Endothelial cell of umbilical vein (primary cell): ENCODE results near the gene TIMM29. TPM values are rescaled to one million over a fixed set of nuclear protein-coding genes. Genes with fewer than 3 reads are reported as not detected.

Experiments used
- Bru-seq: library from RNA; stranded (reverse); fragments of 400-500 nt; gene quantifications from one replicate; lab custom pipeline; 2021; lab: Mats Ljungman, UMichigan
- BruChase-seq, 2 experiments: library from RNA; stranded (reverse); fragments of 400-500 nt; gene quantifications; one replicate each; lab custom pipeline; 2021; lab: Mats Ljungman, UMichigan
- BruUV-seq: library from RNA; stranded (reverse); fragments of 400-500 nt; replicated peaks from 2 replicates; lab custom pipeline; 2021; lab: Mats Ljungman, UMichigan
- CTCF ChIA-PET: fragments of 300-600, 350-600 bp; sonication (Branson Sonifier 250); formaldehyde crosslinking; loops from one replicate; lab custom pipeline; 2021; ENCODE audit warnings: antibody characterized with exemption, inconsistent platforms; lab: Charles Lee
- POLR2A ChIA-PET: fragments of 300-600, 350-600 bp; sonication (Branson Sonifier 250); formaldehyde crosslinking; loops from one replicate; lab custom pipeline; 2021; ENCODE audit warnings: antibody characterized with exemption, inconsistent platforms; lab: Charles Lee
- DNase-seq: peaks from one replicate; pipeline ENCODE4 v3.0.0-alpha.2; 2011; ENCODE audit warnings: low read depth, low spot score
- FAIRE-seq: peaks from 2 replicates; lab custom pipeline; 2011; peaks lifted over from hg19 to GRCh38; lab: Jason Lieb, UNC
- H2AFZ ChIP-seq: 2 replicates; pipeline ENCODE4 v1.6.0; 2012; ENCODE audit warnings: low read depth, low read length, control low read depth, inconsistent platforms
- H3K27ac ChIP-seq: 2 replicates; pipeline ENCODE4 v1.5.1; 2011; ENCODE audit warnings: low read depth, mild to moderate bottlenecking, control low read depth, low read length, moderate library complexity; ENCODE audit not compliant: insufficient read depth
- H3K27me3 ChIP-seq, 2 experiments: 2 replicates each; pipeline versions ENCODE4 v1.6.0 to v1.6.1; 2011; ENCODE audit warnings: low read length in 2 of 2, mixed read lengths in 1 of 2; ENCODE audit not compliant: control insufficient read depth in 2 of 2, insufficient read depth in 2 of 2
- H3K36me3 ChIP-seq, 2 experiments: 2 replicates in 1 of 2; 3 replicates in 1 of 2; pipeline ENCODE4 v1.5.1; 2011; ENCODE audit warnings: low read length in 2 of 2, mild to moderate bottlenecking in 1 of 2, moderate library complexity in 1 of 2; ENCODE audit not compliant: control insufficient read depth in 2 of 2, insufficient read depth in 2 of 2; ENCODE audit errors: extremely low read depth in 1 of 2
- H3K4me1 ChIP-seq: 3 replicates; pipeline ENCODE4 v1.5.1; 2011; ENCODE audit warnings: mild to moderate bottlenecking, low read length; ENCODE audit not compliant: control insufficient read depth, insufficient read depth; ENCODE audit errors: extremely low read depth
- H3K4me2 ChIP-seq: 2 replicates; pipeline ENCODE4 v1.6.1; 2011; ENCODE audit warnings: low read length, control low read depth, mixed read lengths; ENCODE audit not compliant: insufficient read depth
- H3K4me3 ChIP-seq, 3 experiments: fragments of 200-600 bp in 1 of 3; sonication (generic), shearing (Covaris generic) in 1 of 3; replicated peaks in 1 of 3; 2 replicates each; pipeline ENCODE4 v1.5.1; 2011 to 2016; ENCODE audit warnings: control low read depth in 3 of 3, low read length in 3 of 3, mild to moderate bottlenecking in 2 of 3, inconsistent platforms in 1 of 3, low read depth in 1 of 3, moderate library complexity in 1 of 3; ENCODE audit not compliant: insufficient read depth in 1 of 3
- H3K79me2 ChIP-seq: 2 replicates; pipeline ENCODE4 v1.6.0; 2012; ENCODE audit warnings: low read length, inconsistent platforms; ENCODE audit not compliant: control insufficient read depth, insufficient read depth
- H3K9ac ChIP-seq: replicated peaks from 2 replicates; pipeline ENCODE3; 2011; ENCODE audit warnings: low read length, control low read depth; ENCODE audit not compliant: insufficient read depth; ENCODE audit errors: extremely low read depth
- H3K9me1 ChIP-seq: replicated peaks from 3 replicates; pipeline ENCODE4 v1.6.0; 2011; ENCODE audit warnings: mild to moderate bottlenecking, low read length; ENCODE audit not compliant: control insufficient read depth, insufficient read depth; ENCODE audit errors: extremely low read depth
- H3K9me3 ChIP-seq: replicated peaks from 2 replicates; pipeline ENCODE4 v1.5.1; 2012; ENCODE audit warnings: low read length, inconsistent platforms; ENCODE audit not compliant: control insufficient read depth, insufficient read depth
- H4K20me1 ChIP-seq: replicated peaks from 2 replicates; pipeline ENCODE3; 2011; ENCODE audit warnings: mild to moderate bottlenecking, low read length; ENCODE audit not compliant: control insufficient read depth, insufficient read depth; ENCODE audit errors: extremely low read depth
- FOS ChIP-seq: IDR thresholded peaks from 2 replicates; pipeline ENCODE4 v1.6.1; 2011; ENCODE audit warnings: mild to moderate bottlenecking, low read length, moderate library complexity, borderline replicate concordance; ENCODE audit not compliant: insufficient read depth
- POLR2A ChIP-seq: IDR thresholded peaks from 2 replicates; pipeline ENCODE4 v1.6.1; 2012; ENCODE audit warnings: low read depth, mild to moderate bottlenecking, control low read depth, low read length
- POLR2AphosphoS5 ChIP-seq: IDR thresholded peaks from 2 replicates; pipeline ENCODE4 v1.6.1; 2012; ENCODE audit warnings: low read depth, mild to moderate bottlenecking, control low read depth, low read length, moderate library complexity; ENCODE audit not compliant: insufficient read depth
- dilution Hi-C: fragments of 300-500 bp; cut with MboI; formaldehyde crosslinking; loops from one replicate; pipeline ENCODE4 v1.15.0; 2019; ENCODE audit warnings: low sequenced_read_pairs; ENCODE audit not compliant: extremely low pct_ligation_motif_present
- intact Hi-C: fragments of 100-400 bp; cut with micrococcal nuclease; formaldehyde crosslinking; loops from one replicate; pipeline ENCODE4 v1.10.0; 2022
- long read RNA-seq: library from polyadenylated mRNA; stranded (forward); transcript quantifications from one replicate; pipeline ENCODE4 v2.0.0, GENCODE V29; 2021
- polyA minus RNA-seq, 3 experiments: library from RNA; depleted of rRNA, polyadenylated mRNA; stranded (reverse); fragments of >200 nt; gene quantifications; 1 replicate in 1 of 3; 2 replicates in 2 of 3; pipeline ENCODE4 v1.2.3, GENCODE V29; 2011
- polyA plus RNA-seq, 4 experiments: library from polyadenylated mRNA; depleted of rRNA in 3 of 4; stranded (reverse) in 3 of 4; unstranded in 1 of 4; fragments of >200 nt; gene quantifications; 2 replicates each; pipeline versions ENCODE4 v1.2.1 to v1.2.3, GENCODE V29; 2011 to 2012; ENCODE audit warnings: missing spikeins in 1 of 4
- total RNA-seq: library from RNA; stranded (reverse); gene quantifications from 2 replicates; pipeline ENCODE4 v1.2.3, GENCODE V29; 2021

TIMM29 gene
- total RNA-seq (16.4 and 20.6 TPM in 2 replicates), polyA plus RNA-seq (10.7 and 12.3 TPM in 2 replicates), polyA minus RNA-seq (9.6 and 10.0 TPM in 2 replicates), Bru-seq, nascent RNA (percentile 56 among the genes with signal in this experiment), BruChase-seq, experiment 1, labeled RNA remaining after a 6-hour chase (percentile 77 among the genes with signal in this experiment), BruChase-seq, experiment 2, labeled RNA remaining after a 2-hour chase (percentile 88 among the genes with signal in this experiment)
- polyA plus RNA-seq (2011; cell fraction: cytosol; rRNA removed) = 7.2 and 9.0 TPM in 2 replicates
- polyA plus RNA-seq (2011; cell fraction: nucleus; rRNA removed) = 5.1 and 5.6 TPM in 2 replicates
- 12.8 and 14.6 TPM in 2 replicates for polyA plus RNA-seq (2012)
- 11.6 TPM for polyA minus RNA-seq (2011; cell fraction: cytosol; rRNA and poly(A)+ RNA removed)
- 5.8 and 6.1 TPM in 2 replicates for polyA minus RNA-seq (2011; cell fraction: nucleus; rRNA and poly(A)+ RNA removed)
- long read RNA-seq, transcript TIMM29-201 (2 exons, 1,425 nt) = major isoform, 34 of 43 reads
- long read RNA-seq, partial matches to known transcripts = 1 of 43 reads
- long read RNA-seq, other reads (novel, unspliced or antisense) = 8 of 43 reads

- intact Hi-C loops = loop anchor here (5.0 kb wide), 1 partner anchor 56 kb away; the partner anchor contains the start of gene CARM1
- Histone ChIP-seq H3K9ac (peak within 1 kb of the TSS; percentile 61), H3K4me2 (peak within 1 kb of the TSS; percentile 77), H3K4me1 (peaks cover 9% of the 10 kb centered on the region), H3K9me1 (no peaks in the 10 kb centered on the region), H3K27ac (no peak within 1 kb of the TSS), H3K4me3 (peak within 1 kb of the TSS; percentile 69 to 96 (median 73)), H3K36me3 (peaks cover 0 to 12% of the 10 kb centered on the region in 2 experiments), H3K79me2 (peaks cover 29% of the 10 kb centered on the region), H3K9me3 (no peaks in the 10 kb centered on the region), H4K20me1 (no peaks in the 10 kb centered on the region), H3K27me3 (no peaks in the 10 kb centered on the region), H2AFZ (peak within 1 kb of the TSS; percentile 75)
- DNase-seq (peak; percentile 96), FAIRE-seq (peak; percentile 98)
- dilution Hi-C loops = no loop called here
- TF ChIP-seq FOS = no peak
- peak; percentile 77 for TF ChIP-seq POLR2A
- peak; percentile 63 for TF ChIP-seq POLR2AphosphoS5
- CTCF ChIA-PET = interaction anchor here (1.6 to 2.4 kb wide), 2 partner anchors 13 to 70 kb away, joined by 4 to 12 read pairs; no protein-coding TSS in a partner anchor
- POLR2A ChIA-PET = no interaction called here
- BruUV-seq = no TSS peak
Measured at GRCh38 chr19:10928563-10929401, at the start of gene TIMM29, which contains the start of gene YIPF2. Gene TIMM29 (plus strand): TSS chr19:10928811. CDS start chr19:10928823, 12 bp downstream. Gene YIPF2 (minus strand): TSS chr19:10928639. CDS start chr19:10928410, 229 bp downstream.
